K562 (cell line): ENCODE measurements around the gene LRRC8E. TPM values are rescaled to one million over a fixed set of nuclear protein-coding genes. Genes with fewer than 3 reads are reported as not detected.

Experiments used
- ADNP ChIP-seq: fragments of 200-800 bp; sonication (Bioruptor generic); IDR thresholded peaks from 2 replicates; pipeline ENCODE4 v1.6.1; 2016; ENCODE audit warnings: missing genetic modification characterization, missing compliant biosample characterization
- ARNT ChIP-seq, 2 experiments: fragments of 450-650 bp; IDR thresholded peaks; 2 replicates each; pipeline ENCODE4 v1.6.1; 2016; ENCODE audit warnings: mild to moderate bottlenecking in 1 of 2
- ELF1 ChIP-seq: fragments of 200-800 bp; sonication (Bioruptor generic); IDR thresholded peaks from 2 replicates; pipeline ENCODE4 v1.6.1; 2016; ENCODE audit warnings: missing genetic modification characterization, missing compliant biosample characterization
- FOXP1 ChIP-seq: sonication (generic); formaldehyde crosslinking; IDR thresholded peaks from 2 replicates; pipeline ENCODE4 v1.8.0; 2022; ENCODE audit warnings: mild to moderate bottlenecking, missing genetic modification reagents
- LARP7 ChIP-seq: fragments of 450-650 bp; IDR thresholded peaks from 2 replicates; pipeline ENCODE4 v1.6.1; 2016
- MEF2D ChIP-seq: conservative IDR thresholded peaks from 2 replicates; pipeline ENCODE4 v1.6.1; 2016; ENCODE audit warnings: low read depth, missing genetic modification characterization, missing compliant biosample characterization
- RFX1 ChIP-seq: fragments of 450-650 bp; IDR thresholded peaks from 2 replicates; pipeline ENCODE4 v1.6.1; 2016; ENCODE audit warnings: mild to moderate bottlenecking, moderate library complexity
- SIN3B ChIP-seq: fragments of 450-650 bp; IDR thresholded peaks from 2 replicates; pipeline ENCODE4 v1.6.1; 2017; ENCODE audit warnings: low read depth, mild to moderate bottlenecking, moderate library complexity
- TAF7 ChIP-seq: fragments of 450-650 bp; IDR thresholded peaks from 2 replicates; pipeline ENCODE4 v1.6.1; 2016; ENCODE audit warnings: missing genetic modification characterization, missing compliant biosample characterization
- TRIM28 ChIP-seq: fragments of 450-650 bp; IDR thresholded peaks from 2 replicates; pipeline ENCODE4 v1.6.1; 2017
- ZNF12 ChIP-seq: sonication (generic); formaldehyde crosslinking; IDR thresholded peaks from 2 replicates; pipeline ENCODE4 v1.4.0; 2020; ENCODE audit warnings: mild to moderate bottlenecking, missing genetic modification reagents
- ZNF184 ChIP-seq: sonication (generic); formaldehyde crosslinking; IDR thresholded peaks from 2 replicates; pipeline ENCODE4 v1.5.0; 2020; ENCODE audit warnings: missing genetic modification reagents
- ZNF239 ChIP-seq: fragments of 250-450 bp; sonication (Bioruptor Pico); IDR thresholded peaks from 2 replicates; pipeline ENCODE4 v1.4.0; 2020; ENCODE audit warnings: mild to moderate bottlenecking
- ZNF347 ChIP-seq: fragments of 450-650 bp; formaldehyde crosslinking; IDR thresholded peaks from 2 replicates; pipeline ENCODE4 v1.4.0; 2020; ENCODE audit warnings: low read depth, mild to moderate bottlenecking, moderate library complexity
- polyA plus RNA-seq, 8 experiments: library from polyadenylated mRNA; depleted of rRNA in 4 of 8; stranded (reverse) in 5 of 8; unstranded in 3 of 8; fragments of >200 nt; fragmentation: Nextera tagmentation in 2 of 8; fragmentation: Illumina TruSeq in 1 of 8; extraction: Ambion mirVana in 2 of 8; extraction: Trizol in 1 of 8; gene quantifications; 2 replicates each; pipeline versions ENCODE4 v1.2.1 to v1.2.3, GENCODE V29; 2011 to 2014; ENCODE audit warnings: inconsistent platforms in 1 of 8, missing spikeins in 1 of 8
- total RNA-seq, 7 experiments: library from RNA; depleted of rRNA in 6 of 7; stranded (reverse); fragments of >200 nt in 6 of 7; fragmentation: Illumina TruSeq in 2 of 7; extraction: Trizol in 2 of 7; gene quantifications; 2 replicates each; pipeline versions ENCODE4 v1.2.1 to v1.2.3, GENCODE V29; 2011 to 2021; ENCODE audit warnings: low replicate concordance in 1 of 7
- TF ChIP-seq, protein P1 (sequence below), 2 experiments: fragments of 150-350 bp in 1 of 2; IDR thresholded peaks; 2 replicates each; pipeline ENCODE4 v1.6.1; 2012 to 2016; ENCODE audit warnings: low read depth in 2 of 2, low read length in 2 of 2, mild to moderate bottlenecking in 1 of 2, moderate library complexity in 1 of 2
- TF ChIP-seq, protein P2 (sequence below): sonication (generic); formaldehyde crosslinking; IDR thresholded peaks from 2 replicates; pipeline ENCODE4 v1.8.0; 2022; ENCODE audit warnings: missing genetic modification reagents, mild to moderate bottlenecking, borderline replicate concordance
- TF ChIP-seq, protein P3 (sequence below): sonication (generic); formaldehyde crosslinking; IDR thresholded peaks from 2 replicates; pipeline ENCODE4 v1.8.0; 2022; ENCODE audit warnings: mild to moderate bottlenecking, missing genetic modification reagents
- TF ChIP-seq, protein P4 (sequence below): fragments of 450-650 bp; formaldehyde crosslinking; IDR thresholded peaks from 2 replicates; pipeline ENCODE4 v1.4.0; 2022; ENCODE audit warnings: missing genetic modification characterization
- TF ChIP-seq, protein P5 (sequence below), 2 experiments: fragments of 450-650 bp; conservative IDR thresholded peaks; 2 replicates each; pipeline ENCODE4 v1.6.1; 2017; ENCODE audit warnings: mild to moderate bottlenecking in 2 of 2, moderate library complexity in 2 of 2

LRRC8E gene
- total and polyA plus RNA-seq, 9 of the 15 experiments (the other 6 are each of a cell fraction or from before 2014, with no cell fraction given): 0.08 to 5.7 (median 3.5) TPM; not detected in 1

DNA sequence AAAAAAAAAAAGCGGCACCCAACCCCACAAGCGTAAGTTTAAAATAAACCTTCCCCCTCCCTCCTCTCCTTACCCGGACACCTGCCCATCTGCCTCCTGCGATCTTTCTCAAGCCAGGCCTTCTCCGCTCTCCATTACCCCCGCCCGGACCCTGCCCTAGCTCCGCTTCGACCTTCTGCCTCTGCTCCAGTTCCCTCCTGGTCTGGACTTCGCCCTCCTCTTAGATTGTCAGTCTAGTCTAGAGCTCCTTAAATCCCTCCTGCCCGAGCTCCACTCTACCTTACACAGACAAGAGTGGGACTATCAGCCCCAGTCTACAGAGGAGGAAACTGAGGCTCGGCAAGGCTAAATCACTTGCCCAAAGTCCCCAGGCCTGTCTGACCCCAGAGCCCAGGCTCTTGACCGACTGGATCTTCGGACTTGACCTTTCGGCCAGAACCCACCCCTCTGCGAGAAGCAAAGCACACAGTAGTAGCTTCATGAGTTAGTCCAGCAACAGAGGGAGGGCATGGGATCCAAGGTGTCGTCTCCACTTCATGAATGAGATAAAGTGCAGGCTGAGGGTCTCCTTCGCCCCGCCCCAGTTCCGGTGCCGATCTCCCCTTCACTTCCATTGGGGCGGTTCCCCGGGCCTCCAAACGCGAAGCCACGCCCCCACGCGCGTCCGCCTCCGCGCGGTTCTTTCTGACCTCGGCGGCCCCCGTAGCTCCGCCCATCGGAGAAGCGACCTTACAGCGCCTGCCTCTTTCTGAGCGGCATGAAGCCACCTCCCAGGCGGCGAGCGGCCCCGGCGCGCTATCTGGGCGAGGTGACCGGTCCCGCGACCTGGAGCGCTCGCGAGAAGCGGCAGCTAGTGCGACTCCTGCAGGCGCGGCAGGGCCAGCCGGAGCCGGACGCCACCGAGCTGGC lies 31.6 kb downstream of the LRRC8E start, which contains the start of gene SNAPC2 (continued):
- TF ChIP-seq, protein P1, sequence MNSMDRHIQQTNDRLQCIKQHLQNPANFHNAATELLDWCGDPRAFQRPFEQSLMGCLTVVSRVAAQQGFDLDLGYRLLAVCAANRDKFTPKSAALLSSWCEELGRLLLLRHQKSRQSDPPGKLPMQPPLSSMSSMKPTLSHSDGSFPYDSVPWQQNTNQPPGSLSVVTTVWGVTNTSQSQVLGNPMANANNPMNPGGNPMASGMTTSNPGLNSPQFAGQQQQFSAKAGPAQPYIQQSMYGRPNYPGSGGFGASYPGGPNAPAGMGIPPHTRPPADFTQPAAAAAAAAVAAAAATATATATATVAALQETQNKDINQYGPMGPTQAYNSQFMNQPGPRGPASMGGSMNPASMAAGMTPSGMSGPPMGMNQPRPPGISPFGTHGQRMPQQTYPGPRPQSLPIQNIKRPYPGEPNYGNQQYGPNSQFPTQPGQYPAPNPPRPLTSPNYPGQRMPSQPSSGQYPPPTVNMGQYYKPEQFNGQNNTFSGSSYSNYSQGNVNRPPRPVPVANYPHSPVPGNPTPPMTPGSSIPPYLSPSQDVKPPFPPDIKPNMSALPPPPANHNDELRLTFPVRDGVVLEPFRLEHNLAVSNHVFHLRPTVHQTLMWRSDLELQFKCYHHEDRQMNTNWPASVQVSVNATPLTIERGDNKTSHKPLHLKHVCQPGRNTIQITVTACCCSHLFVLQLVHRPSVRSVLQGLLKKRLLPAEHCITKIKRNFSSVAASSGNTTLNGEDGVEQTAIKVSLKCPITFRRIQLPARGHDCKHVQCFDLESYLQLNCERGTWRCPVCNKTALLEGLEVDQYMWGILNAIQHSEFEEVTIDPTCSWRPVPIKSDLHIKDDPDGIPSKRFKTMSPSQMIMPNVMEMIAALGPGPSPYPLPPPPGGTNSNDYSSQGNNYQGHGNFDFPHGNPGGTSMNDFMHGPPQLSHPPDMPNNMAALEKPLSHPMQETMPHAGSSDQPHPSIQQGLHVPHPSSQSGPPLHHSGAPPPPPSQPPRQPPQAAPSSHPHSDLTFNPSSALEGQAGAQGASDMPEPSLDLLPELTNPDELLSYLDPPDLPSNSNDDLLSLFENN (IDR thresholded peaks at IDR 0.05; ENCODE audit: low read depth in 2 of 2, low read length in 2 of 2): no peak
- TF ChIP-seq, protein P2, sequence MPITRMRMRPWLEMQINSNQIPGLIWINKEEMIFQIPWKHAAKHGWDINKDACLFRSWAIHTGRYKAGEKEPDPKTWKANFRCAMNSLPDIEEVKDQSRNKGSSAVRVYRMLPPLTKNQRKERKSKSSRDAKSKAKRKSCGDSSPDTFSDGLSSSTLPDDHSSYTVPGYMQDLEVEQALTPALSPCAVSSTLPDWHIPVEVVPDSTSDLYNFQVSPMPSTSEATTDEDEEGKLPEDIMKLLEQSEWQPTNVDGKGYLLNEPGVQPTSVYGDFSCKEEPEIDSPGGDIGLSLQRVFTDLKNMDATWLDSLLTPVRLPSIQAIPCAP (CRISPR knock-in tag): no peak
- no peak for TF ChIP-seq ZNF239 (CRISPR knock-in tag)
- TF ChIP-seq, protein P3, sequence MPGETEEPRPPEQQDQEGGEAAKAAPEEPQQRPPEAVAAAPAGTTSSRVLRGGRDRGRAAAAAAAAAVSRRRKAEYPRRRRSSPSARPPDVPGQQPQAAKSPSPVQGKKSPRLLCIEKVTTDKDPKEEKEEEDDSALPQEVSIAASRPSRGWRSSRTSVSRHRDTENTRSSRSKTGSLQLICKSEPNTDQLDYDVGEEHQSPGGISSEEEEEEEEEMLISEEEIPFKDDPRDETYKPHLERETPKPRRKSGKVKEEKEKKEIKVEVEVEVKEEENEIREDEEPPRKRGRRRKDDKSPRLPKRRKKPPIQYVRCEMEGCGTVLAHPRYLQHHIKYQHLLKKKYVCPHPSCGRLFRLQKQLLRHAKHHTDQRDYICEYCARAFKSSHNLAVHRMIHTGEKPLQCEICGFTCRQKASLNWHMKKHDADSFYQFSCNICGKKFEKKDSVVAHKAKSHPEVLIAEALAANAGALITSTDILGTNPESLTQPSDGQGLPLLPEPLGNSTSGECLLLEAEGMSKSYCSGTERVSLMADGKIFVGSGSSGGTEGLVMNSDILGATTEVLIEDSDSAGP (CRISPR knock-in tag): no peak
- TF ChIP-seq TAF7 (tag): no peak
- no peak for TF ChIP-seq ZNF184 (CRISPR knock-in tag)
- no peak for TF ChIP-seq LARP7
- TF ChIP-seq SIN3B: peak; percentile 85; the same call in 1 of the 2 replicates
- TF ChIP-seq MEF2D (tag): no peak
- no peak for TF ChIP-seq ARNT (IDR thresholded peaks at IDR 0.05)
- TF ChIP-seq ZNF347 (CRISPR knock-in tag): no peak
- no peak for TF ChIP-seq TRIM28
- TF ChIP-seq RFX1: no peak
- peak; percentile 59; the same call in 1 of the 2 replicates for TF ChIP-seq FOXP1 (CRISPR knock-in tag)
- 0 out of 2 replicates have a peak, but pooled peaks have one; percentile 14 for TF ChIP-seq ZNF12 (CRISPR knock-in tag)
- TF ChIP-seq ELF1 (tag): 0 out of 2 replicates have a peak, but pooled peaks have one; percentile 19
- no peak for TF ChIP-seq ADNP (tag)
- TF ChIP-seq, protein P4, sequence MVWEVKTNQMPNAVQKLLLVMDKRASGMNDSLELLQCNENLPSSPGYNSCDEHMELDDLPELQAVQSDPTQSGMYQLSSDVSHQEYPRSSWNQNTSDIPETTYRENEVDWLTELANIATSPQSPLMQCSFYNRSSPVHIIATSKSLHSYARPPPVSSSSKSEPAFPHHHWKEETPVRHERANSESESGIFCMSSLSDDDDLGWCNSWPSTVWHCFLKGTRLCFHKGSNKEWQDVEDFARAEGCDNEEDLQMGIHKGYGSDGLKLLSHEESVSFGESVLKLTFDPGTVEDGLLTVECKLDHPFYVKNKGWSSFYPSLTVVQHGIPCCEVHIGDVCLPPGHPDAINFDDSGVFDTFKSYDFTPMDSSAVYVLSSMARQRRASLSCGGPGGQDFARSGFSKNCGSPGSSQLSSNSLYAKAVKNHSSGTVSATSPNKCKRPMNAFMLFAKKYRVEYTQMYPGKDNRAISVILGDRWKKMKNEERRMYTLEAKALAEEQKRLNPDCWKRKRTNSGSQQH: no peak
- TF ChIP-seq, protein P5, sequence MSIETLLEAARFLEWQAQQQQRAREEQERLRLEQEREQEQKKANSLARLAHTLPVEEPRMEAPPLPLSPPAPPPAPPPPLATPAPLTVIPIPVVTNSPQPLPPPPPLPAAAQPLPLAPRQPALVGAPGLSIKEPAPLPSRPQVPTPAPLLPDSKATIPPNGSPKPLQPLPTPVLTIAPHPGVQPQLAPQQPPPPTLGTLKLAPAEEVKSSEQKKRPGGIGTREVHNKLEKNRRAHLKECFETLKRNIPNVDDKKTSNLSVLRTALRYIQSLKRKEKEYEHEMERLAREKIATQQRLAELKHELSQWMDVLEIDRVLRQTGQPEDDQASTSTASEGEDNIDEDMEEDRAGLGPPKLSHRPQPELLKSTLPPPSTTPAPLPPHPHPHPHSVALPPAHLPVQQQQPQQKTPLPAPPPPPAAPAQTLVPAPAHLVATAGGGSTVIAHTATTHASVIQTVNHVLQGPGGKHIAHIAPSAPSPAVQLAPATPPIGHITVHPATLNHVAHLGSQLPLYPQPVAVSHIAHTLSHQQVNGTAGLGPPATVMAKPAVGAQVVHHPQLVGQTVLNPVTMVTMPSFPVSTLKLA (conservative IDR thresholded peaks at IDR 0.05): peak; percentile 60 to 81; a peak in 3 of 4 replicates
